A549 (cell line): ENCODE measurements around the gene CTNNAL1.

Source experiments
- EP300 ChIP-seq, 2 experiments: fragments of >200 bp; sonication (Bioruptor Twin); formaldehyde crosslinking; IDR thresholded peaks; 2 replicates in 1 of 2; 3 replicates in 1 of 2; pipeline ENCODE4 v1.6.1; 2016 to 2017
- FOXS1 ChIP-seq: fragments of 250-450 bp; sonication (Bioruptor Pico); IDR thresholded peaks from 2 replicates; pipeline ENCODE4 v1.5.0; 2020; ENCODE audit warnings: mild to moderate bottlenecking, moderate library complexity
- JUN ChIP-seq, 2 experiments: fragments of >200 bp; sonication (Bioruptor Twin); formaldehyde crosslinking; IDR thresholded peaks; 2 replicates in 1 of 2; 3 replicates in 1 of 2; pipeline ENCODE4 v1.6.1; 2016 to 2017
- KDM1A ChIP-seq: fragments of 200-600 bp; sonication (generic); IDR thresholded peaks from 2 replicates; pipeline ENCODE4 v1.6.1; 2016; ENCODE audit warnings: low read depth, mild to moderate bottlenecking
- MYC ChIP-seq: IDR thresholded peaks from 2 replicates; pipeline ENCODE4 v1.6.1; 2012; ENCODE audit warnings: mild to moderate bottlenecking, inconsistent platforms, low read length, improper control_type of control experiment, borderline replicate concordance
- POLR2A ChIP-seq: IDR thresholded peaks from 2 replicates; pipeline ENCODE4 v1.6.1; 2012; ENCODE audit warnings: mild to moderate bottlenecking, low read length
- RAD21 ChIP-seq, 2 experiments: fragments of >200 bp in 1 of 2; sonication (Bioruptor Twin) in 1 of 2; formaldehyde crosslinking in 1 of 2; IDR thresholded peaks in 1 of 2; conservative IDR thresholded peaks in 1 of 2; 2 replicates in 1 of 2; 3 replicates in 1 of 2; pipeline ENCODE4 v1.6.1; 2012 to 2018; ENCODE audit warnings: inconsistent platforms in 1 of 2
- TF ChIP-seq, protein P1 (sequence below): fragments of >200 bp; sonication (Bioruptor Twin); formaldehyde crosslinking; IDR thresholded peaks from 3 replicates; pipeline ENCODE4 v1.5.1; 2016
- TF ChIP-seq, protein P2 (sequence below): fragments of 150-350 bp; IDR thresholded peaks from 2 replicates; pipeline ENCODE4 v1.6.1; 2014; ENCODE audit warnings: low read depth, mild to moderate bottlenecking, low read length
- TF ChIP-seq, protein P3 (sequence below): fragments of 200-600 bp; sonication (generic); IDR thresholded peaks from 2 replicates; pipeline ENCODE4 v1.6.1; 2016; ENCODE audit warnings: antibody characterized with exemption, mild to moderate bottlenecking, moderate library complexity

DNA sequence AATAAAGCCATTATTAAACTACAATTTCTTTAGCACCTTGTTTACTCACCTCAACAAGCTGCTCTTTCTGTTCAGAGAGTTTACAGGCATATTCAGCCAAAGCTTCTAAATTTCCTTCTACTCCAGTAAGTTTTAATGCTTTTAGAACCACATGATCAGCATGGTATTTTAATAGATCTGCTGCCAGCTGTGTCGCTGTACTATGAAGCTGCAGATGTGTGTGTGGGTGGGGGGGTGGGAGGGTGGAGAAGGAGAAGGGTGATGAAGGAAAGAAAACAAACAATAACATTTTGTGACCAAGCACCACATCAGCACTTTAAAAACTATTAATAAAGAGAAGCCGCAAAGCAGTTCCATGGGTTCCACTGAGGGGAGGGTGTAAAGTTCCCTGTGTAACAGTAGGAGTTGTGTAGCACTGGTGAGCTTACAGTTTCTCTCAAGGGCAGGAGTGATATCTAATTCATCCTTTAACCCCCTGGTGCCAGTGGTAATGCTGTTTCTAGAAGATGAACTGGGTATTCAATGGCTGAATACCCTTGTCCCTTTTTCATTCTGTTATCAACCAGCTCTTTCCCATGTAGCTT lies 40.6 kb downstream of the CTNNAL1 start:
- no peak for TF ChIP-seq MYC
- TF ChIP-seq POLR2A: no peak
- TF ChIP-seq, protein P1, sequence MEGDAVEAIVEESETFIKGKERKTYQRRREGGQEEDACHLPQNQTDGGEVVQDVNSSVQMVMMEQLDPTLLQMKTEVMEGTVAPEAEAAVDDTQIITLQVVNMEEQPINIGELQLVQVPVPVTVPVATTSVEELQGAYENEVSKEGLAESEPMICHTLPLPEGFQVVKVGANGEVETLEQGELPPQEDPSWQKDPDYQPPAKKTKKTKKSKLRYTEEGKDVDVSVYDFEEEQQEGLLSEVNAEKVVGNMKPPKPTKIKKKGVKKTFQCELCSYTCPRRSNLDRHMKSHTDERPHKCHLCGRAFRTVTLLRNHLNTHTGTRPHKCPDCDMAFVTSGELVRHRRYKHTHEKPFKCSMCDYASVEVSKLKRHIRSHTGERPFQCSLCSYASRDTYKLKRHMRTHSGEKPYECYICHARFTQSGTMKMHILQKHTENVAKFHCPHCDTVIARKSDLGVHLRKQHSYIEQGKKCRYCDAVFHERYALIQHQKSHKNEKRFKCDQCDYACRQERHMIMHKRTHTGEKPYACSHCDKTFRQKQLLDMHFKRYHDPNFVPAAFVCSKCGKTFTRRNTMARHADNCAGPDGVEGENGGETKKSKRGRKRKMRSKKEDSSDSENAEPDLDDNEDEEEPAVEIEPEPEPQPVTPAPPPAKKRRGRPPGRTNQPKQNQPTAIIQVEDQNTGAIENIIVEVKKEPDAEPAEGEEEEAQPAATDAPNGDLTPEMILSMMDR: no peak
- TF ChIP-seq JUN (IDR thresholded peaks at IDR 0.05): no peak
- no peak for TF ChIP-seq EP300 (IDR thresholded peaks at IDR 0.05)
- TF ChIP-seq, protein P2, sequence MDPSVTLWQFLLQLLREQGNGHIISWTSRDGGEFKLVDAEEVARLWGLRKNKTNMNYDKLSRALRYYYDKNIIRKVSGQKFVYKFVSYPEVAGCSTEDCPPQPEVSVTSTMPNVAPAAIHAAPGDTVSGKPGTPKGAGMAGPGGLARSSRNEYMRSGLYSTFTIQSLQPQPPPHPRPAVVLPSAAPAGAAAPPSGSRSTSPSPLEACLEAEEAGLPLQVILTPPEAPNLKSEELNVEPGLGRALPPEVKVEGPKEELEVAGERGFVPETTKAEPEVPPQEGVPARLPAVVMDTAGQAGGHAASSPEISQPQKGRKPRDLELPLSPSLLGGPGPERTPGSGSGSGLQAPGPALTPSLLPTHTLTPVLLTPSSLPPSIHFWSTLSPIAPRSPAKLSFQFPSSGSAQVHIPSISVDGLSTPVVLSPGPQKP: no peak
- TF ChIP-seq, protein P3, sequence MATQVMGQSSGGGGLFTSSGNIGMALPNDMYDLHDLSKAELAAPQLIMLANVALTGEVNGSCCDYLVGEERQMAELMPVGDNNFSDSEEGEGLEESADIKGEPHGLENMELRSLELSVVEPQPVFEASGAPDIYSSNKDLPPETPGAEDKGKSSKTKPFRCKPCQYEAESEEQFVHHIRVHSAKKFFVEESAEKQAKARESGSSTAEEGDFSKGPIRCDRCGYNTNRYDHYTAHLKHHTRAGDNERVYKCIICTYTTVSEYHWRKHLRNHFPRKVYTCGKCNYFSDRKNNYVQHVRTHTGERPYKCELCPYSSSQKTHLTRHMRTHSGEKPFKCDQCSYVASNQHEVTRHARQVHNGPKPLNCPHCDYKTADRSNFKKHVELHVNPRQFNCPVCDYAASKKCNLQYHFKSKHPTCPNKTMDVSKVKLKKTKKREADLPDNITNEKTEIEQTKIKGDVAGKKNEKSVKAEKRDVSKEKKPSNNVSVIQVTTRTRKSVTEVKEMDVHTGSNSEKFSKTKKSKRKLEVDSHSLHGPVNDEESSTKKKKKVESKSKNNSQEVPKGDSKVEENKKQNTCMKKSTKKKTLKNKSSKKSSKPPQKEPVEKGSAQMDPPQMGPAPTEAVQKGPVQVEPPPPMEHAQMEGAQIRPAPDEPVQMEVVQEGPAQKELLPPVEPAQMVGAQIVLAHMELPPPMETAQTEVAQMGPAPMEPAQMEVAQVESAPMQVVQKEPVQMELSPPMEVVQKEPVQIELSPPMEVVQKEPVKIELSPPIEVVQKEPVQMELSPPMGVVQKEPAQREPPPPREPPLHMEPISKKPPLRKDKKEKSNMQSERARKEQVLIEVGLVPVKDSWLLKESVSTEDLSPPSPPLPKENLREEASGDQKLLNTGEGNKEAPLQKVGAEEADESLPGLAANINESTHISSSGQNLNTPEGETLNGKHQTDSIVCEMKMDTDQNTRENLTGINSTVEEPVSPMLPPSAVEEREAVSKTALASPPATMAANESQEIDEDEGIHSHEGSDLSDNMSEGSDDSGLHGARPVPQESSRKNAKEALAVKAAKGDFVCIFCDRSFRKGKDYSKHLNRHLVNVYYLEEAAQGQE: no peak
- no peak for TF ChIP-seq FOXS1 (CRISPR knock-in tag)
- TF ChIP-seq KDM1A: no peak
- no peak for TF ChIP-seq RAD21 (conservative IDR thresholded peaks at IDR 0.05 in 1 of 2, IDR thresholded peaks at IDR 0.05 in 1 of 2)
